Ovary (tissue), 9 donors: ENCODE results near the gene COL27A1. TPM values are rescaled to one million over a fixed set of nuclear protein-coding genes. Genes with fewer than 3 reads are reported as not detected.

Experiments
- DNase-seq, 5 donors: peaks; one replicate each; pipeline ENCODE4 v3.0.0-alpha.2; 2019 to 2020
- H3K27ac ChIP-seq, 2 donors: fragments of 200-600 bp; one replicate each; pipeline versions ENCODE4 v1.5.1 to v1.8.0; 2019 to 2022
- H3K27me3 ChIP-seq: fragments of 200-600 bp; one replicate; pipeline ENCODE4 v1.8.0; 2022
- H3K36me3 ChIP-seq: fragments of 200-600 bp; sonication (generic); one replicate; pipeline ENCODE4 v1.5.1; 2019
- H3K4me1 ChIP-seq: one replicate; pipeline ENCODE4 v1.8.1; 2013; ENCODE audit warnings: mild to moderate bottlenecking, moderate library complexity; ENCODE audit not compliant: insufficient read depth
- H3K4me3 ChIP-seq: fragments of 200-600 bp; sonication (generic); one replicate; pipeline ENCODE4 v1.5.1; 2017
- H3K9me3 ChIP-seq, 2 donors: fragments of 200-600 bp in 1 of 2; sonication (generic) in 1 of 2; one replicate each; pipeline versions ENCODE4 v1.5.1 to v1.8.1; 2013 to 2019; ENCODE audit warnings: mild to moderate bottlenecking in 1 of 2, moderate library complexity in 1 of 2
- CTCF ChIP-seq, 3 donors: fragments of 450-650 bp in 2 of 3; fragments of 200-600 bp in 1 of 3; IDR thresholded peaks; one replicate each; pipeline versions ENCODE4 v1.5.1 to v1.8.0; 2016 to 2022; ENCODE audit warnings: antibody characterized with exemption in 3 of 3, mild to moderate bottlenecking in 1 of 3
- EP300 ChIP-seq: sonication (generic); formaldehyde crosslinking; IDR thresholded peaks from one replicate; pipeline ENCODE4 v1.6.1; 2017; ENCODE audit warnings: antibody characterized with exemption
- POLR2A ChIP-seq: fragments of 450-650 bp; IDR thresholded peaks from one replicate; pipeline ENCODE4 v1.6.1; 2017; ENCODE audit warnings: antibody characterized with exemption, mild to moderate bottlenecking, moderate library complexity
- WGBS, 3 donors: extraction: QIAGEN DNeasy Blood & Tissue Kit in 1 of 3; methylation state at CpG; one replicate each; pipeline versions ENCODE4 v1.1.5 to v1.1.7; 2013 to 2017; 5-methylcytosine and 5-hydroxymethylcytosine counted together
- intact Hi-C, 4 donors: fragments of 100-400 bp; cut with DNase I; formaldehyde crosslinking; loops; one replicate each; pipeline versions ENCODE4 v1.11.0 to v1.15.1; 2022 to 2023
- polyA plus RNA-seq, 2 donors: library from polyadenylated mRNA; stranded (reverse); fragments of 200-250 nt in 1 of 2; fragments of 350-450 nt in 1 of 2; fragmentation: Illumina TruSeq in 1 of 2; extraction: RNeasy Lipid Tissue Mini Kit (QIAGEN cat#74804) in 1 of 2; gene quantifications; one replicate each; pipeline ENCODE4 v1.2.3, GENCODE V29; 2013 to 2014
- total RNA-seq, 7 donors: library from RNA; depleted of rRNA in 2 of 7; stranded (reverse); fragments of >200 nt in 2 of 7; fragmentation: NEBNext Ultra II Directional in 3 of 7; extraction: Animal tissue kit (Norgen Biotek cat#: 25700) in 3 of 7; gene quantifications; one replicate each; pipeline versions ENCODE4 v1.1.0 to v1.2.4, GENCODE V29; 2016 to 2023
- donor health status: DM: no; HTN: no; CAD: no; lungs with moderate emphysema.
- donor health status: DM: no; HTN: no; CAD: no.
- donor health status: Bipolar disorder and iron deficiency.
- donor health status: DM: yes; HTN: yes; CAD: no.
- donor health status: DM: no; HTN: no; CAD: no.
- donor health status: DM: yes; HTN: yes; CAD: no.

The COL27A1 gene
- total and polyA plus RNA-seq, 9 donors: 5.2 to 91.2 (median 16.8) TPM

- no peaks in the 10 kb centered on the region for H3K9me3 ChIP-seq
- 0 to 1% (median 0%) methylated on average over 68 to 80 of the region's 80 CpGs for WGBS, 3 donors
- H3K27me3 ChIP-seq: no peaks in the 10 kb centered on the region
- H3K27ac ChIP-seq: no peak overlapping the region
- no peaks in the 10 kb centered on the region for H3K36me3 ChIP-seq
- no peak overlapping the region for H3K4me3 ChIP-seq
- intact Hi-C loops: loop anchor here in 2 of 4 donors (1.0 to 10.0 kb wide), 5 partner anchors 47 to 134 kb away; no protein-coding TSS in a partner anchor
- DNase-seq: peak in 1 of 5 donors; percentile 50
- TF ChIP-seq POLR2A (no peak), CTCF (IDR thresholded peaks at IDR 0.05) (no peak), EP300 (no peak)
- H3K4me1 ChIP-seq: peaks cover 3% of the 10 kb centered on the region
These were observed 1.4 kb upstream of the COL27A1 start for GRCh38 chr9:114153761-114154599.

GRCh38 chr9:114154600-114155102 is 686 bp upstream of the COL27A1 start:
- peak overlapping the region; percentile 68 for H3K4me3 ChIP-seq
- DNase-seq: no peak
- WGBS, 3 donors: 2 to 5% (median 2%) methylated on average over 23 of the region's 23 CpGs
- H3K27me3 ChIP-seq: no peaks in the 10 kb centered on the region
- no peak for TF ChIP-seq POLR2A
- no peak for TF ChIP-seq CTCF (IDR thresholded peaks at IDR 0.05)
- no peak for TF ChIP-seq EP300
- H3K36me3 ChIP-seq: no peaks in the 10 kb centered on the region
- no peak overlapping the region for H3K27ac ChIP-seq
- H3K4me1 ChIP-seq: peaks cover 3% of the 10 kb centered on the region
- no peaks in the 10 kb centered on the region for H3K9me3 ChIP-seq
- intact Hi-C loops: loop anchor here (5.0 to 10.0 kb wide), 7 partner anchors 47 to 148 kb away; no protein-coding TSS in a partner anchor

GRCh38 chr9:114155995-114156656 is 789 bp downstream of the COL27A1 start:
- peaks cover 3% of the 10 kb centered on the region for H3K4me1 ChIP-seq
- 0% methylated on average over 24 to 57 of the region's 57 CpGs for WGBS, 3 donors

More at GRCh38 chr9:114155995-114156656, 789 bp downstream of the COL27A1 start:
- Histone ChIP-seq H3K36me3 (no peaks in the 10 kb centered on the region), H3K27ac (peak overlapping the region; percentile 68 to 89), H3K27me3 (no peaks in the 10 kb centered on the region), H3K9me3 (no peaks in the 10 kb centered on the region), H3K4me3 (peak overlapping the region; percentile 68)
- peak in 4 of 5 donors; percentile 46 to 70 (median 67) for DNase-seq
- TF ChIP-seq POLR2A (peak; percentile 27), CTCF (IDR thresholded peaks at IDR 0.05) (no peak)
- intact Hi-C loops: loop anchor here (5.0 to 10.0 kb wide), 7 partner anchors 49 to 146 kb away; no protein-coding TSS in a partner anchor
